Measurements from ENCODE around the gene KCNE3.
"Not testable (repeated sequence)": the region's sequence is repeated elsewhere in the genome, so short reads cannot be mapped to it uniquely, and the experiment has no call there.

Gene KCNE3

GRCh38 chr11:74429205-74429604 lies 38.1 kb downstream of the KCNE3 start:
- no peak overlapping the region for H3K4me3 ChIP-seq (ENCODE audit: low read depth, low read length)
- no peak for DNase-seq (ENCODE audit: low read depth)
- no peak for TF ChIP-seq CTCF (conservative IDR thresholded peaks at IDR 0.05; ENCODE audit: low read depth, low read length)

DNA sequence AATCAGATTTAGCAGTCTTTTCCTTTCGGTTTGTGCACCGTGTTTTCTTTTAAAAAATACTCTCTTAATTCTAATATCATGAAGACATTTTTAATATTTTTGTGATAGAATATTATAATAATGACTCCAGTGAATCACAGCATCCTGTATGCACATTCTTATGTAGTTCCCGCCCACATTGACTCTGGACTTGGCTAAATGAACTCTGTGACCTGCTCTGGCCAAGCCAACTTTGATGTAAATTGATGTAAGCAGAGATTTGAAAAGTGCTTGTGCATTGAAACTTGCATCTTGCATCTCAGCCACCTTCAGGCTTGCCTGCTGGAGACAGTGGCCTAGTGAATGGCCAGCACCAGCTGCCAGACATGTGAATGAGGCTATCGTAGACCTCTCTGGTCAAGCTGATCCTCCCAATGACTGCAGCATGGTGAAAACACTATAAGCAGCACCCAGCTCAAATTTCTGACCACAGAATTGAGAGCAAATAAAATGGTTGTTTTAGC lies 39.9 kb downstream of the KCNE3 start:
- no peak for TF ChIP-seq CTCF (conservative IDR thresholded peaks at IDR 0.05; ENCODE audit: low read depth, low read length)
- no peak overlapping the region for H3K4me3 ChIP-seq (ENCODE audit: low read depth, low read length)
- peak; percentile 38 for DNase-seq (ENCODE audit: low read depth)

- no peak overlapping the region for H3K4me3 ChIP-seq (ENCODE audit: low read depth, low read length)
- TF ChIP-seq CTCF (conservative IDR thresholded peaks at IDR 0.05; ENCODE audit: low read depth, low read length): no peak
- DNase-seq (ENCODE audit: low read depth): no peak
Measured at GRCh38 chr11:74425100-74425499, 42.2 kb downstream of the KCNE3 start.

- no peak for TF ChIP-seq CTCF (conservative IDR thresholded peaks at IDR 0.05; ENCODE audit: low read depth, low read length)
- no peak overlapping the region for H3K4me3 ChIP-seq (ENCODE audit: low read depth, low read length)
- peak; percentile 90 for DNase-seq (ENCODE audit: low read depth)
Measured at GRCh38 chr11:74418509-74418895, 48.8 kb downstream of the KCNE3 start.

DNA sequence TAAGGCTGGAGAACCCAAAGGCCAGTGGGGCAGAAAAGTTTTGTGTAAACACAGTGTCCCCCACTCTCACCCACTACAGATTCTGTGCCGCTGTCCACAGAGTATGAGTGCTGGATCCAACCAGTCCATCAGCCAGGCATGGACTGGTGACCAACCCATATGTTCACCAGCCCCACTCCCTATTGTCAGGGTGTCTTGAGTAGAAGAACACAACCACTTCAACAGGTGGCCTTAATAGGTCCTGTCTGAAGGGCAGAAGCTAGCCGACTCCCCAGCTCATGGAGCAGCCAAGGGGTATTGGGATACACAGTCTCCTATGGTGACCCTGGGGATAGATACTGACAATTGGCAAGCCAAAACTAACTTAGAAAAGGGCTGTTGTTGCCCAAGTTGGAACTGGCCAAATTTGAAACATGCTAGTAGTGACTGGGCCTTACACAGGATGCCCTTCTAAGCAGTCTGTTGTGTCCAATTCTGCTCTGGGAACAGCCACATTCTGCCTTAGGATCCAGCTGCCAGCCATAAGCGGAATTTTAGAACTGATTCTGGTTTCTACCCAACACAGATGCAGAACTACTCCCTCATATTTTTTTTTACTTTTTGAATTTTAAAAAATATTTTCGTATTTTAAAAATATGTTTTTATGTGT lies 49.4 kb downstream of the KCNE3 start:
- TF ChIP-seq CTCF (conservative IDR thresholded peaks at IDR 0.05; ENCODE audit: low read depth, low read length): no peak
- peak; percentile 43 for DNase-seq (ENCODE audit: low read depth)
- no peak overlapping the region for H3K4me3 ChIP-seq (ENCODE audit: low read depth, low read length)

GRCh38 chr11:74417379-74417804 lies 50.0 kb downstream of the KCNE3 start:
- no peak overlapping the region for H3K4me3 ChIP-seq (ENCODE audit: low read depth, low read length)
- TF ChIP-seq CTCF (conservative IDR thresholded peaks at IDR 0.05; ENCODE audit: low read depth, low read length): no peak
- peak; percentile 41 for DNase-seq (ENCODE audit: low read depth)

GRCh38 chr11:74416974-74417373 lies 50.4 kb downstream of the KCNE3 start:
- not testable (repeated sequence) for H3K4me3 ChIP-seq (ENCODE audit: low read depth, low read length); DNase-seq (ENCODE audit: low read depth)

Measured in choroid plexus epithelial cell (primary cell).